HG03378 (cell line): ENCODE results near the gene CCDC126.
"Not testable (repeated sequence)": the region's sequence is repeated elsewhere in the genome, so short reads cannot be mapped to it uniquely, and the experiment has no call there.

Source experiments
- ATAC-seq: cut with Tn5 transposase; IDR thresholded peaks from one replicate; pipeline ENCODE4 v1.9.1; 2021; ENCODE audit warnings: mild to moderate bottlenecking, moderate library complexity; ENCODE audit not compliant: unreplicated experiment

Gene CCDC126

GRCh38 chr7:23622506-23622925 is 25.3 kb downstream of the CCDC126 start:
- ATAC-seq = no peak

- ATAC-seq = no peak
These were observed 31.2 kb downstream of the CCDC126 start for GRCh38 chr7:23628370-23628769.

GRCh38 chr7:23633417-23633816 is 36.2 kb downstream of the CCDC126 start:
- no peak for ATAC-seq

- no peak for ATAC-seq
These were observed 48.6 kb downstream of the CCDC126 start for GRCh38 chr7:23645822-23646221.

GRCh38 chr7:23653942-23654341 is 56.8 kb downstream of the CCDC126 start:
- ATAC-seq = no peak

GRCh38 chr7:23654508-23654907 is 57.3 kb downstream of the CCDC126 start:
- ATAC-seq = no peak

GRCh38 chr7:23655433-23655832 is 58.3 kb downstream of the CCDC126 start:
- no peak for ATAC-seq

- ATAC-seq = no peak
These were observed 61.7 kb downstream of the CCDC126 start for GRCh38 chr7:23658831-23659427.

GRCh38 chr7:23661385-23661784 is 64.2 kb downstream of the CCDC126 start:
- ATAC-seq = no peak

GRCh38 chr7:23662124-23662983 is 65.2 kb downstream of the CCDC126 start:
- no peak for ATAC-seq

- ATAC-seq = no peak
These were observed 65.8 kb downstream of the CCDC126 start for GRCh38 chr7:23662984-23663313.

- no peak for ATAC-seq
These were observed 66.9 kb downstream of the CCDC126 start for GRCh38 chr7:23664122-23664521.

- ATAC-seq = no peak
These were observed 74.9 kb downstream of the CCDC126 start for GRCh38 chr7:23672033-23672432.

- peak; percentile 90 for ATAC-seq
These were observed 82.8 kb downstream of the CCDC126 start, which contains the start of gene FAM221A for GRCh38 chr7:23679898-23680413. Gene FAM221A, plus strand, starts transcription at chr7:23680199. Its CDS starts 20 bp downstream, at chr7:23680219.

- ATAC-seq = peak; percentile 17
These were observed 83.5 kb downstream of the CCDC126 start for GRCh38 chr7:23680414-23681405.

- ATAC-seq = not testable (repeated sequence)
These were observed 86.9 kb downstream of the CCDC126 start for GRCh38 chr7:23684041-23684440.

- no peak for ATAC-seq
These were observed 88.5 kb downstream of the CCDC126 start for GRCh38 chr7:23685731-23686130.

GRCh38 chr7:23687011-23687410 is 89.8 kb downstream of the CCDC126 start:
- no peak for ATAC-seq

- ATAC-seq = no peak
These were observed 92.0 kb downstream of the CCDC126 start for GRCh38 chr7:23689165-23689564.

GRCh38 chr7:23691320-23691719 is 94.1 kb downstream of the CCDC126 start:
- ATAC-seq = no peak

GRCh38 chr7:23693224-23693623 is 96.0 kb downstream of the CCDC126 start:
- no peak for ATAC-seq
